G401 (cell line): ENCODE results near the gene MYO1G. TPM values are rescaled to one million over a fixed set of nuclear protein-coding genes. Genes with fewer than 3 reads are reported as not detected.
"Not testable (repeated sequence)": the region's sequence is repeated elsewhere in the genome, so short reads cannot be mapped to it uniquely, and the experiment has no call there.

ENCODE experiments used
- DNase-seq: peaks from one replicate; pipeline ENCODE4 v3.0.0-alpha.2; 2015; ENCODE audit warnings: low spot score
- in situ Hi-C: cut with HindIII; loops from 2 replicates; pipeline ENCODE4 v1.10.0; 2016; ENCODE audit warnings: low sequenced_read_pairs, mixed read lengths
- total RNA-seq: library from RNA; depleted of rRNA; stranded (reverse); fragments of >200 nt; shearing (Covaris generic); gene quantifications from 2 replicates; pipeline ENCODE4 v1.2.3, GENCODE V29; 2014

Gene MYO1G
- total RNA-seq, 1 experiment from 2014 or later, result 0.98 TPM

DNA sequence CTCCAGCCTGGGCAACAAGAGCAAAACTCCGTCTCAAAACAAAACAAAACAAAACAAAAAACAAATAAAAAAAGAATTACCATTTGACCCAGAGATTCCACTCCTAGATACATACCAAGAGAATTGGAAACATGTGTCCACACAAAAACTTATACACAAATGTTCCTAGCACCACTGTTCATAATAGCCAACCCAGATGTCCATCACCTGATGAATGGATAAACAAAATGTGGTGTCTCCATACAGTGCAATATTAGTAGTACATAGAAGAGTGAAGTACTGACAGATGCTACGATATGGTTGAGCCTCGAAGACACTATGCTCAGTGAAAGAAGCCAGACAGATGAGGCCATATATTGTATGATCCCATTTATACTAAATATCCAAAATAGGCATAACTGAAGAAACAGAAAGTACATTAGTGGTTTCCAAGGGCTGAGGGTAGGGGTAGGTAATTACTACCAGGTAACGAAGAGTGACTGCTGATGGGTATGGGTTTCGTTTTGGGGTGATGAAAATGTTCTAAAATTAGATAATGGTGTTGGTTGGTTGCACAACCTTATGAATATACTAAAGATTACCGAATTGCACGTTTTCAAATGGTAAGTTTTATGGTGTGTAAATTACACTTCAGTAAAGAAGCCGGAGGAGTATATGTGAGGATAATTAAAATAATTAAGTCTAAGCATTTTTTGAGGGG, 20.0 kb downstream of the MYO1G start:
- DNase-seq, result no peak
- in situ Hi-C loops, result no loop called here

GRCh38 chr7:44956157-44956766, 22.6 kb downstream of the MYO1G start:
- no peak for DNase-seq
- in situ Hi-C loops, result no loop called here

GRCh38 chr7:44955733-44956132, 23.1 kb downstream of the MYO1G start:
- in situ Hi-C loops, result no loop called here

GRCh38 chr7:44953156-44953555, 25.7 kb downstream of the MYO1G start:
- DNase-seq, result no peak
- in situ Hi-C loops, result no loop called here

More at GRCh38 chr7:44955733-44956132, 23.1 kb downstream of the MYO1G start:
- DNase-seq, result no peak

GRCh38 chr7:44949303-44949702, 29.5 kb downstream of the MYO1G start:
- in situ Hi-C loops, result no loop called here

DNA sequence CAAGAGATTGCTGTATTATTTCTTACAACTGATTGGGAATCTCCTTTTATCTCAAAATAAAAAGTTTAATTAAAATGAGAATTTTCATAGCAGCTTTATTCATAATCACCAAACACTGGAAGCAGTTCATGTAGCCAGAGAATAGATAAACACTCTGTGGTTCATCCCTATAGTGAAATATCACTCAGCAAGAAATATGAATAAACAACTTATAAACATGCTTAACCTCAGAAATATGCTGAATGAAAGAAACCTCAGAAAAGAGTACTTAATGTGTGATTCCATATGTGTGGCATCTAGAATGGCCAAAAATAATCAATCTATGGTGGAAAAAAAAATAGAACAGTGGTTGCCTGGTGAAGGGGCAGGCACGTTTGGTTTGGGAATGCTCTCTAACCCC, 33.3 kb downstream of the MYO1G start:
- in situ Hi-C loops, result no loop called here
- no peak for DNase-seq

More at GRCh38 chr7:44949303-44949702, 29.5 kb downstream of the MYO1G start:
- DNase-seq, result no peak

- no peak for DNase-seq
- in situ Hi-C loops, result no loop called here
Observed at GRCh38 chr7:44944821-44945220, 34.0 kb downstream of the MYO1G start.

GRCh38 chr7:44943631-44944030, 35.2 kb downstream of the MYO1G start:
- no peak for DNase-seq
- in situ Hi-C loops, result no loop called here

DNA sequence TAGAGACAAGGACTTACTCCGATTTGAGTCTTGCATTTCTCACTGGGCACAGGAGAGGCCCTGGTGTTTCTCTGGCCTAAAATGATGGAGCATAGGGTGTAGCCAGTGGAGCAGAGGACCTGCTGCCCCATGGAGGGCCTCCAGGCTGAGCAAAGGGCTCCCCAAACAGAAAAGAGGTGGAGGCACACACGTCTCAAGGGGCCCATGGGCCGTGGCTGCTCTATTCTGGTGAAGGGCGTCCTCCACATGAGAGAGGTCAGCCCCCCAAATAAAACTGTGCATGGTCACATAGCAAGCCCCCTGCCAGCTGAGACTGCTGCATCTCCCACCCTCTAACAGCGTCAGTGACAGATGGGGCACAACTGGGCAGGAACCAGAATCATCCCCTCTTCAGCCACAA, 41.4 kb downstream of the MYO1G start:
- in situ Hi-C loops, result no loop called here
- DNase-seq, result no peak

DNA sequence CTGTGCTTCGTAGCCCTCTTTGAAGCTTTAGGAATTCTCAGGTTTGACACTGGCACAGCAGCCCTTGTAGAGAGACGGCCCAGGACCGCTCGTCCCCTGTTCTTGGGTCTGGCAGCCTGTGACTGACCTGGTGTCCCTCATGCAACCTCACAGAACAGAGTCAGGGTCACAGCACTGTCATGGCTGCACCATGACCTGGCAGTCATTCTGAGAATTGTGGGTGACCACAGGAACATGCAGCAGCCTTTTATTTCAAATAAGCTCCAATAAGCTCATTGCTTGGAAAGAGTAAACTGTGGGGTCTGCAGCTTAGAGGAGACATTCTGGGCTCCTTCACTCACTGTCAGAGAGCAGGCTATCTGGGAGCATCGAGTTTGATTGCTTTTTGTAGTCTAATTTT, 42.5 kb downstream of the MYO1G start:
- in situ Hi-C loops, result no loop called here
- no peak for DNase-seq

- in situ Hi-C loops, result no loop called here
- DNase-seq, result no peak
Observed at GRCh38 chr7:44935583-44935982, 43.2 kb downstream of the MYO1G start.

DNA sequence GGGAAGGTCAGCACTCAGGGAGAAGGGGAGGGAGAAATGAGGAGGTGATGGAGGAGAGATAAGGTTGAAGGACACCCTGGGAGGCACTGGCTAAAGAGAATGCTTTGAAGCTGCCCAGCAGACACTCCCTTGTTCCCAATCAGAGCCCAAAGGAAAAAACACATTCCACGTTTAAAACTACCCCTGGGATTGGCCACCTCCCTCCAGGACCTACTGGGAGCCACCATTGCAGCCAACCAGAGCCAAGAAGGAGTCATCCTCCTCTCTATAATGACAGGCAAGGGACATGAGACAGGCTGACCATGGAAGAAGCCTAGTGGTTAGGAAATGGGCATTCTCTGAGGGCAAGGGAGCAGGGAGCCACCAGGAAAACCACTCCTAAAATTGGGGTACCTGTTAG, 43.8 kb downstream of the MYO1G start:
- in situ Hi-C loops, result no loop called here
- DNase-seq, result no peak

DNA sequence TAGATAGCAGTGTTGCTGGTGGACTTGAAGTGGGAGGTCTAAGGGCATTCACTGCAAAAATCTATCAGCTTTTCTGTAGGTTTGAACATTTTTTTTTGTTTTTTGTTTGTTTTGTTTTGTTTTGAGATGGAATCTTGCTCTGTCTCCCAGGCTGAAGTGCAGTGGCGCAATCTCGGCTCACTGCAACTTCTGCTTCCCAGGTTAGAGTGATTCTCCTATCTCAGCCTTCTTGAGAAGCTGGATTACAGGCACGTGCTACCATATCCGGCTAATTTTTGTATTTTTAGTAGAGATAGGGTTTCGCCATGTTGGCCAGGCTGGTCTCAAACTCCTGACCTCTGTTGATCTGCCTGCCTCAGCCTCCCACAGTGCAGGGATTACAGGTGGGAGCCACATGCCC, 44.3 kb downstream of the MYO1G start:
- in situ Hi-C loops, DNase-seq: not testable (repeated sequence)

DNA sequence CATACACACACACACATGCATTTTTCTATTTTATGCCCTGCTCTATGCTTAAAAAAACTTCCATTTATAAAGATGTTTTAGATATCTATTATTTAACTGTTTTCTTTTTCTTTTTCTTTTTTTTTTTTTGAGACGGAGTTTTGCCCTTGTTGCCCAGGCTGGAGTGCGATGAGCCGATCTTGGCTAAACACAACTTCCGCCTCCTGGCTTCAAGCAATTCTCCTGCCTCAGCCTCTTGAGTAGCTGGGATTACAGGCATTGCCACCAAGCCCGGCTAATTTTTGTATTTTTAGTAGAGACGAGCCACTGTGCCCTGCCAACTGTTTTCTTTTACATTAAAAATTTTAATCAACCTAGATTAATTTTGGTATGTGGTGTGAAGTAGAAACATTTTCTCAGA, 47.9 kb downstream of the MYO1G start:
- in situ Hi-C loops, result no loop called here
- no peak for DNase-seq

GRCh38 chr7:44922351-44922694, 56.5 kb downstream of the MYO1G start:
- in situ Hi-C loops, result no loop called here
- no peak for DNase-seq

DNA sequence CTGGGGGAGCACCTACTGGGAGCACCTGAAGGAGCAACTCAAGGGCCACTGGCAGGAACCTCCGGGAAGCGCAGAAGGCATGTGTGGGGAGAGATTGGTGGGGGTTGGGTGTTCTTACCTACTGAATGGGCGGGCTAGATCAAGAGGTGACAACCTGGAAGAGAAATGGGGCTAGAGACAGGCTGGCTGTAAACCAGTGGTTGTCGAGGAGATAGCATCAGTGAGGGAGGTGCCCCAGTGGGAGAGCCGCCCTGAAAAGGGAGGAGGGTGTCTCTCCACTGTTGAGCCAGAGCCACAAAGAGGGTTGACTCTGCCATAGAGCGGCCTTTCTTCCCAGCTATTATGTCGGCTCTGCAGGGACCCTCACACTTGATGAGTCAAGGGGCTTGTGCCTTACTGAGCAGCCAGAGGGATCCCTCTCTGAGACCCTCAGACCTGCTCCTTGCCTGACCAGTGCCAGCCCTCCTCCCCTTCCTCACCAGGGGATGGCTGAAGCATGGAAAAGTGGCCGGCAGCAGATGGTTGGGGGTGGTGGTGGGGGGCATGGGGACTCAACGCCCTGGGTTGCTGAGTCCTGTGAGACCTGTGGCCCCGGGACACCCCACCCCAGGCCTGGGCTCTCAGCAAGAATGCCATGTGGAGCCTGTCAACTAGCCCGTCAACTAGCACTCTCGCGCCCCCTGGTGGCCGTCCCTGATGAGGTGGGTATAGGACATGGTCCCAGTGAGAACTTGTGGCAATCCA, 57.0 kb downstream of the MYO1G start:
- in situ Hi-C loops, result no loop called here
- peak; percentile 85 for DNase-seq

- no peak for DNase-seq
- in situ Hi-C loops, result no loop called here
Observed at GRCh38 chr7:44920119-44920518, 58.7 kb downstream of the MYO1G start.

DNA sequence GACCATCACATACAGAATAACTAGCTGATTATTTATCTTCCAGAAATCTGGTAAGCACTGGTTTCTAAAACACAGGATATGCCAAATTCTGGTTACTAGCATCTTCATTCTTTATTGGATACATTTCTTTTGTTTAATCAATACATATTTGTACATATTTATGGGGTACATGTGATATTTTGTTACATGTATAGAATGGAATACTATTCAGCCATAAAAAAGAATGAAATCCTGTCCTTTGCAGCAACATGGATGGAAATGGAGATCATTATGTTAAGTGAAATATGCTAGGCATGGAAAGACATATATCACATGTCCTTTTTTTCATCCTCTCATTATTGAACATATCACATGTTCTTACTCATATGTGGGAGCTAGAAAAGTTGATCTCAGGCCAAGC, 60.8 kb downstream of the MYO1G start:
- no peak for DNase-seq
- in situ Hi-C loops, result no loop called here

DNA sequence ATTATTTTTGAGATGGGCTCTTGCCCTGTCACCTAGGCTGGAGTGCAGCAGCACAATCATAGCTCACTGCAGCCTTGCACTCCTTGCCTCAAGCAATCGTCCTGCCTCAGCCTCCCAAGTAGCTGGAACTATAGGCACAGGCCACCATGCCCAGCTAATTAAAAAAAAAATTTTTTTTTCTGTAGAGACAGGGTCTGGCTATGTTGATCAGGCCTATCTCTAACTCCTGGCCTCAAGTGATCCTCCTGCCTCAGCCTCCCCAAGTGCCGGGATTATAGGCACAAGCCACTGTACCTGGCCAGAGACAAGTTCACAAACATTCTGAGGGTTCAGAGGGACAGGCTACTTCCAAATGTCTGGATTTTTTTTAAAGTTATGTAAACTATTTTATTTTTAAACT, 61.4 kb downstream of the MYO1G start:
- DNase-seq, result no peak
- in situ Hi-C loops, result no loop called here

DNA sequence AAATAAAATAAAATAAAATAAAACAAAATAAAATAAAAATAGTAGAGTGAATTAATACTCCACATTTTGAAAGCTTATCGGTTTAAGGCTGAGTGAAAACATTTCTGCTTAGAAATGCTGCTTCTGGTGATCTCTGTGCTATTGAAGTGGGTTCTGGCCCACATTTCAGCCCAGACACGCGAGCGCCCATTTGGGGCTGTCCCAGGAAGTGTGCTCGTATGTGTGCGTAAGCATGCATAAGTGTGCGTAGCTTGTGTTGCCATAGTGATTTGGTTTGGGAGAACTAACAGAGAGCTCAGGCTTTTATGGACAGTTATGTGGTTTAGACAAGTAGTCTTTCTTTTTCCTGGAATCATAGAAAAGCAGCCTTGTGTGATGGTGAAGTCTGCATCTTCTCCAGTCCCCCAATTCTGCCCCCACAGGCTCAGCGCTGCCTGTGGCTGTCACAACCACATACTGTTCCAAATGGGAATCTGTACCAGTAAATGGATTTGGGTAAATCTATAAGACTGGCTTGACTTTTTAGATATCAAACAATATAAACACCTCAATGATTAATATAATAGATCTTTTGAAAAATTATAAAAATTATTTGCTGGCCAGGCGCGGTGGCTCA, 63.7 kb downstream of the MYO1G start:
- in situ Hi-C loops, result no loop called here
- DNase-seq, result no peak
